IMR-90 (cell line): ENCODE data around the gene LEMD1.

Experiments
- CTCF ChIP-seq: conservative IDR thresholded peaks from 2 replicates; pipeline ENCODE4 v1.5.1; 2012; ENCODE audit warnings: mild to moderate bottlenecking, low read depth, low read length, improper control_type of control experiment
- MAZ ChIP-seq: IDR thresholded peaks from 2 replicates; pipeline ENCODE4 v1.6.1; 2012; ENCODE audit warnings: low read depth, mild to moderate bottlenecking, low read length, improper control_type of control experiment, moderate library complexity, borderline replicate concordance
- POLR2A ChIP-seq: IDR thresholded peaks from 2 replicates; pipeline ENCODE4 v1.6.1; 2012; ENCODE audit warnings: mild to moderate bottlenecking, low read depth, low read length
- RAD21 ChIP-seq: IDR thresholded peaks from 2 replicates; pipeline ENCODE4 v1.6.1; 2012; ENCODE audit warnings: low read length, improper control_type of control experiment
- USF2 ChIP-seq: fragments of 150-350 bp; IDR thresholded peaks from 2 replicates; pipeline ENCODE4 v1.6.1; 2017; ENCODE audit warnings: mild to moderate bottlenecking, antibody characterized with exemption, low read length, low read depth

- TF ChIP-seq MAZ (no peak), RAD21 (no peak), CTCF (no peak), USF2 (no peak), POLR2A (no peak)
These were observed 3.2 kb upstream of the LEMD1 start for GRCh38 chr1:205424901-205425600.
